Muscle of arm (tissue), 12 donors: ENCODE measurements around the gene SLC26A11. TPM values are rescaled to one million over a fixed set of nuclear protein-coding genes. Genes with fewer than 3 reads are reported as not detected.

Experiments
- DNase-seq: peaks from one replicate; pipeline ENCODE4 v3.0.0-alpha.2; 2013
- polyA plus RNA-seq, 12 donors: library from polyadenylated mRNA; unstranded; fragments of 120-200 nt; gene quantifications; one replicate each; pipeline ENCODE4 v1.2.1, GENCODE V29; 2013; ENCODE audit not compliant: insufficient read length in 12 of 12

SLC26A11 gene
- polyA plus RNA-seq, 12 donors = 6.3 to 16.7 (median 8.8) TPM; not detected in 1

DNA sequence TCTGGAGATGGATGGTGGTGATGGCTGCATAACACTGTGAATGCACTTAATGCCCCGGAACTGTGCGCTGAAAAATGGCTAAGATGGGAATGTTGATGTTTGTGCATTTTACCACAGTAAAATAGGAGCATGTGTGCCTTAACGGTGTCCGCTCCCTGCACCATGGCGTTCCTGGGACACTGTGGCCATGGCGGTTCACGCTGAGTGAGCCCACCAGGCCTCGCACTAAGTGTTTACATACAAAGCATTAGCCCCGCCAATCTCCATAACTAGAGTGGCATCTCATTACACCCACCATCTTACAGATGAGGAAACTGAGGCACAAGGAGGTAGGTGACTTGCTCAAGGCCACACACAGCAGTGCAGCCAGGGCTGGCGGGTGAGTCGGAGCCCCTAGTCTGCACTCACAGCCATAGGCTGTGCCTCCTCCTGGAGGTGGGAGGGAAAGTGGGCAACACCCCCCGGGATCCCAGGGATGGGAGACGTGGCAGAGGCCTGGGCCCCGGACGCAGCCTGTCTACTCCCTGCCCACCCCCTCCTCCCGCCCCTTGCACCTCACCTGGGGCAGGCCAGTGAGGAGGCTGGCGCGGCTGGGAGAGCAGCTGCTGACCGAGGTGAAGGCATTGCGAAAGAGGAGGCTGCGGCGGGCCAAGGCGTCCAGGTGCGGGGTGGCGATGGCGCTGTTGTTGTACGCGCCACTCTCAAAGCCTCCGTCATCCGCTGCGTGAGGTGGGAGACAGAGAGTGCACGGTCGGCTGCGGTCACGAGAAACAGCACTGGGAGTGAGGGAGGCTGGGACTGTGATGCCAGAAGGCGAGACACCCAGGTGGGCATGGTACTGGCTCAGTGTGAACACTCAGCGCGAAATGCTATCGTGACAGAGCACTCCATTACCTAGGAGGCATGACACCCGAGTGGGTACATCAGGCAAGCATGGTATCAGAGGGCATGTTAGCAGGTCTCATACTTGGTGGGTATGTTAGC is 3.5 kb upstream of the SLC26A11 start:
- DNase-seq = no peak

DNA sequence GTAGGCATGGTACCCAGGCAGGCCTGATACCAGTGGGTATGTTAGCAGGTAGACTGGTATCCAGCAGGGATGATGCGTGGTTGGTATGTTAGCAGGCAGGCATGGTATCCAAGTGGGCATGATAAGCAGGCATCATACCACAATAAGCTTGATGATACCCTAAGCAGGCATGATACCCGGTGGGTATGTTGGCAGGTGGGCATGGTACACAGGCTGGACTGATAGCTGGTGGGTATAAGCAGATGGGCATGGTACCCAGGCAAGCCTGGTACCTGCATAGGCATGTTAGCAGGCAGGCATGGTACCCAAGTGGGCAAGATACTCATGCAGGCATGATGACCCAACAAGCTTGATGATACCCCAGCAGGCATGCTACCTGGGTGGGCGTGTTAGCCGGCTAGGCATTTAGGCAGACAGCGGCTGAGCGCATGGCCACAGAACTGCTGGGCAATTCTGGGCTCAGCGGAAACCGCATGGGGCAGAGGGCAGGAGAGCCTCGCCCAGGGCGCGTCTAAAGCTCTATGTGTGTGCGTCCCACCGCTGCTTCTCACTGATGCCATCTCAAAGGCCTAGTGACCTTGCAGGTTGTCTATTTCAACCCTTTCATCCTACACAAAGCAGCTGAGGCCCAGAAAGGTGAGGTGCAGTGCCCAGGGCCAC is 2.4 kb upstream of the SLC26A11 start:
- DNase-seq = no peak

DNA sequence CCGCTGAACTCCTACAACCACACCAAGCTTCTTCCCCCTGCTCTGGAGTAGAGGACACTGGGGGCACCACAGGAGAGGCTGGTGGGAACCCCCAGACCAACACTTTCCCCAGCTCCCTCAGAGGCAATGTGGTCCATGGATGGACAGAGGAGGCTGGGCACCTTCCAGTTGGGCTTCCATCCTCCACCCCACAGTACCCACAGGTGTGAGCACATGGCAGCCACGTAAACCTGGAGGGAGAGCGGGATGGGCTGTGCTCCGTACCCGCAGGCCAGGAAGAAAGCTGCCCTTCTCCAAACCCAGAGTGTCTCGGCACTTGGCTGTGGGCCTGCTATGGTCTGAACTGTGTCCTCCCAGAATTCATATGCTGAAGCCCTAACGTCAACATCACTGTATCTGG is 1.8 kb upstream of the SLC26A11 start:
- DNase-seq = no peak

DNA sequence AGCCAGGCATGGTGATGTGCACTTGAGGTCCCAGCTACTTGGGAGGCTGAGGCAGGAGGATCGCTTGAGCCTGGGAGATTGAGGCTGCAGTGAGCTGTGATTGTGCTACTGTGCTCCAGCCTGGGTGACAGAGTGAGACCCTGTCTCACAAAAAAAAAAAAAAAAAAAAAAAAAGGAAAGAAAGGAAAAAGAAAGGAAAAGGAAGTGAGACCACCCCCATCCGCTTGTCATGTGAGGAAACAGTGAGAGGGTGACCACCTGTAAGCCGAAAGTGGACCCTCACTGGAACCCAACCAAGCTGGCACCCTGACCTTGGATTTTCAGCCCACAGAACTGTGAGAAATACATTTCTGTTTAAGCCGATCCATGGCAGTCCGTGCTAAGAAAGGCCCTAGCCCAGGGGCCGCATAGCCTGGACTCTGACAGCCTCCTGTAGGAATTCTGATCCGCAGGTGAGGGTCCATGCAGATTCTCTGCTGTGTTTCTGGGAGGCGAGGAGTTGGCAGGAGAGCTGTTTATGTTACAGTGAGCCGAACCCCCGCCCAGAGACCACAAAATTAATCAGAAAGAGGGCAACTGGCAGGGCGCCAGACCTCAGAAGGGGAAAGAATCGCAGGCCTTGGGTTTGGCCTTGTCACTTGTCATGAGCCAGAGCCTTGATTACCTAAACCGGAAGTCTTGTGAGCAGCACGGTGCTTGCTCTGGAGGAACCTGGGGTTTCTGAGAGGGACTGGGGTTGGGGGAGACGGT is 1.0 kb upstream of the SLC26A11 start:
- peak; percentile 49 for DNase-seq

DNA sequence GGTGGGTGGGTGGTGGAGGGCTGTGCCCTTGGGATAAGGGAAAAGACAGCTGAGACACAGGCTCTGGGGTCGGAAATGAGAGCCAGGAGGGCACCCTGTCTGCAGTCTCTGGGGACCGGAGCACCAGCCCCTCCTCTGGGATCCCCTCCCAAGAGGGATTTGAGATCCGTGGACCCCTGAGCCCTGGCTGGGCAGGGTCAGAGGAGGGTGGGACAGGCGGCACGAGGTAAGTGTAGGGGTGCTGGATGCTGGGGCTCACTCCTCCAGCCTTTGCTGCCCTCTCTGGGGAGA is 519 bp upstream of the SLC26A11 start:
- no peak for DNase-seq

DNA sequence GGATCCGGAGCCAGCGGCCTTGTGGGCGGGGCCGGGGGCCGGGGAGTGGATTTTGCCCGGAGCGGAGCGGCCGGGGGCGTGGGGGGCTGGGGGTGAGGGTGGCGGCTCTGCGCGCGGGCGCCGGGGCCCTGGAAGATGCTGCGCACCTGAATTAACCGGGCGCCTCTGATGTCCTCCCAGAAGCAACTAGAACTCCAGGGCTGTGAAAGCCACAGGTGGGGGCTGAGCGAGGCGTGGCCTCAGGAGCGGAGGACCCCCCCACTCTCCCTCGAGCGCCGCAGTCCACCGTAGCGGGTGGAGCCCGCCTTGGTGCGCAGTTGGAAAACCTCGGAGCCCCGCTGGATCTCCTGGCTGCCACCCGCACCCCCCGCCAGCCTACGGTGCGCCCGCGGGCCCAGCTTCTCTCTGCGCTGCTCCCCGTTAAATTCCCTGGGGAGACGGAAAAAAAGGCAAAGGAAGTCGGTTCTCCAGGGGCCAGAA is 549 bp downstream of the SLC26A11 start:
- peak; percentile 16 for DNase-seq

DNA sequence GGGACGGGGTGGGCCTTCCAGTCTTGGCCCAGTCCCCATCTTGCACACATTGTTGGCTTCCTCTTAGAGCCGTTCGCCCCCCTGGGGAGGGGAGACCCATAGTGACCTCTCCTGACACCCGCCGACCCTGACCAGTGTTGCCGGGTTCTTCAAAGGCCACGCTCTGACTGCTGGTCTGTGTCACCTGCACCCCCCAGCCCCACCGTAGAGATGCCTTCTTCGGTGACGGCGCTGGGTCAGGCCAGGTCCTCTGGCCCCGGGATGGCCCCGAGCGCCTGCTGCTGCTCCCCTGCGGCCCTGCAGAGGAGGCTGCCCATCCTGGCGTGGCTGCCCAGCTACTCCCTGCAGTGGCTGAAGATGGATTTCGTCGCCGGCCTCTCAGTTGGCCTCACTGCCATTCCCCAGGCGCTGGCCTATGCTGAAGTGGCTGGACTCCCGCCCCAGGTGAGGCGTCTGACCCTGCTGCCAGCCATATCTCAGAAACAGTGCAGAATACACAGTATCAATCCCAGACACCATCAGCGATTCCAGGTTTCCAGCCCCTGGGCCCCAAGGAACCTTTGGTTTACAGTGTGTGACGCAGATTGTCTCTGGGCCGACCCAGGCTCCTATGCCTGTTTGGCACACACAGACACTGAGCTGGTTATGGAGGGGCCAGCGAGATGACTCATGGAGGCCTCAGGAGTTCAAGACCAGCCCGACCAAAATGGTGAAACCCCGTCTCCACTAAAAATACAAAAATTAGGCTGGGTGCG is 1.3 kb downstream of the SLC26A11 start:
- no peak for DNase-seq

DNA sequence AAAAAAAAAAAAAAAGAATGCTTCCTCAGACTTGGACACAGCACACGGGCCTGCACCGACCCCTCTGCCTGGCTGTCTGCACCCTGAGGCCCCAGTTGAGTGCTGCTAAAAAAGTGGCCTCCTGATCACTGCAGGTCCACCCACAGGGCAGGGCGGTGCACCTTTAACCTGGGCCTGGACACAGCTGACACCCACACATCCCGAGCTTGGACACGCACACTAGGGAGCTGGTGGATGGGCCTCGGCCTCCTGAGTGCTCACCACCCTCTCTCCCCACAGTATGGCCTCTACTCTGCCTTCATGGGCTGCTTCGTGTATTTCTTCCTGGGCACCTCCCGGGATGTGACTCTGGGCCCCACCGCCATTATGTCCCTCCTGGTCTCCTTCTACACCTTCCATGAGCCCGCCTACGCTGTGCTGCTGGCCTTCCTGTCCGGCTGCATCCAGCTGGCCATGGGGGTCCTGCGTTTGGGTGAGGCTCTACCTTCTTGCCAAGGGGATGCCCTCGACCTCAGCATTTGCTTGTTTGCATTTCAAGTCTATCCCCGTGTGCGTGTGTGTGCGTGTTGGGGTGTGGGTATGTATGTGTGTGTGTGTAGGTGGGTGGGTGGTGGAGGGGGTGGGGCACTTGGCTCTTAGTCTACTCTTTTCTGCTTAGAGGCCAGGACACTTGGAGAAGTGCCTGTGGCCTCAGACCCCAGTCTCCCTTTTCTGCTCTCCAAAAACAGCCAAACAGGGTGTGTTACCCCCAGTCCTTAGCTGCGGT is 2.3 kb downstream of the SLC26A11 start:
- no peak for DNase-seq

DNA sequence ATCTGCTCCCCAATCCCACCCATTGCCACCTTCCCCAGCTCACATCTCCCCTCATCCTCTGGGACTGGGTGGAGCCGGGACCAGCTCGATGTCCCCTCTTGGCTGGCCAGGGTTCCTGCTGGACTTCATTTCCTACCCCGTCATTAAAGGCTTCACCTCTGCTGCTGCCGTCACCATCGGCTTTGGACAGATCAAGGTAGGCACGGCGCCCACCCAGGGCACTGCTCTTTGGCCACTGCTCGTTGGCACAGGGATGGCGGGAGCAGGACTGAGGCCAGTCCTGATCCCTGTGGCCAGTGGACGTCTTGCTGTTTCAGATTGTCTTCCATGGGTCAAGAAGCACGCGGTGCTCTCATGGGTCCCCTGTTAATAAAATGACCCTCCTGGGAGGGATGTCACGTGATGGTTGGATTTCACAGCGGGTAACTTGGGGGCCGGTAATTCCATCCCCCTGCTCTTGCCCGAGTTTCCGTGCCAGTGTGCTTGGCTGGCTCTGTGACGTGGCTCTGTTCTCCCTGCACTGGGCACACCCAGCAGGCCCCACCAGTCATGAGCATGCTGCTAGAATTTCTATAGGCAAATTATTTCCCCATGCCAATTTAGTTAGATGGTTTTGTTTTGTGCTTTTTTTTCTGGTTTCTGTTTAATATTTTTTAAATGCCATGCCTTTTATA is 3.1 kb downstream of the SLC26A11 start:
- DNase-seq = no peak

DNA sequence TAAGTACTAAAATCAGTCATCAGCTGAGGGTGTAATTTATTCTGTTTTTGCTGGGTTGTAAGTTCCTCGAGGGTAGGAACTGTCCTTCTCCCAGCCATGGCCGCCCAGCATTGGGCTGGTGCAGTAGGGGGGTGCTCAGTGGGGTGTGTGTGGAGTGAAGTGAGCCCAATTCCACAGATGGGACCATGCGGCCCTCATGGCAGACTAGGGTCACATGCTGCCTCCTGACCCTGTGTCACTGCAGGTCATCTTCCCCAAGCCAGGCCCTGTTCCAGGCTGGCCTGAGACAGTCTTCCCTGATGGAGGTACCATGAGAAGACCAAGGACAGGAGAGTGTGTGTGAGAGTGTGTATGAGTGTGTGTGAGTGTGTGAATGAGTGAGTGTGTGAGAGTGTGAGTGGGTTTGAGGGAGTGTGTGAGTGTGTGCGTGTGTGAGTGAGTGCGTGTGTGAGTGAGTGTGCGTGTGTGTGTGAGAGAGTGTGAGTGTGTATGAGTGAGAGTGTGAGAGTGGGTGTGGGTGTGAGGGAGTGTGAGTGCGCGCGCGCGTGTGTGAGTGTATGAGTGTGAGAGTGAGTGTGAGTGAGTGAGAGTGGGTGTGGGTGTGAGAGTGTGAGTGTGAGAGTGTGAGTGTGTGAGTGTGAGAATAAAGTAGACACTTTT is 3.7 kb downstream of the SLC26A11 start:
- no peak for DNase-seq

DNA sequence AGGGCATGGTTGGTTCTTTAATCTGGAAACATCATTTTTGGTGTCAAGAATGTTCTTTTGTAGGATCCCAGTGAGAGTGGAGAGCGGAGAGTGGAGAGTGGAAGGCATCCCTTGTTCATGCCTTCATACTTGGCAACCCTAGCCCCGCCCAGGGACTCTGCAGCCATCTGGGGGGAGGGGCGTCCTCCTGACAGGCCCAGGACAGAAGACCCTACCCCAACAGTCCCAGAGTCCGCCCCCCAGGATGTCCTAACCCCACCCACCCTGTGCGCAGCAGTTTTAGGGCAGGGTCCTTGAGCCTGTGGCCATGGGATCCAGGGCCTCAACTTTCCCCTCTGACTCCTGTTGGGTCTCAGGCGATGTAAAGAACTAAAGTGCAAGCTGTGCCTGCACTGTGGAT is 4.5 kb downstream of the SLC26A11 start:
- no peak for DNase-seq

DNA sequence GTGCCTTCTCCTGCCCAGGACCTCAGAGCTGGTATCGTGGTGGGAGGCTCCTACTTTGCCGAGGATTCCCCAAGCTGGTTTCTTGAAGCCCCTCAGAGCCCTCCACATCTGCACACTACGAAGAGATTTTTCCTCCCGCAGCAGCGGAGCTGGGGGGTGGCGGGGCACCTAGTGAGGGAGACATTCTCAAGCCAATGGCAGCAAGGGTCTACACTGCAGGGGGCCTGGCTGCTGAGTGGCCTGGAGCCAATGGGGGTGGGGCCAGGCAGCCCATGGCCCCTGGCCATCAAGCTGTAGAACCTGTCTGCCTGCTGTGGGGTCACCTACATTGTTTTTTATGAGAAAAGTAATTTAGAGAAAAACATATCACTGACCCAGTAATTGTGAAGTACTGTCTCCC is 5.0 kb downstream of the SLC26A11 start:
- no peak for DNase-seq

DNA sequence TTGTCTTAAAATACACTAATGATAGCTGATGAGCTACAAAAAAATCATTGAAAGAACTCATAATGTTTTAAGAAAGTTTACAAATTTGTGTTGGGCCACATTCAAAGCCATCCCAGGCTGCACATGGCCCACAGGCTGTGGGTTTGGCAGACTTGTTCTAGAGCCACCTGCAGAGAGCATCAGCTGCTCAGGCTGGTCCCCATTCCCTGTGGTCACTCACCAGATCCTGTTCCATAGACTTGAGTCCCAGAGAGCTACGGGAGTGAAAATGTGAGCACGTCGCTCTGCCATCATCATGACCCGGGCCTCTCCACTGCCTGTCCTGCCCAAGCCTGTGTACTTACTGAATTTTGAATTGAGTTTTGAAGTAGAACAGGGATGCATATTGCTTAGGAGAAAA is 6.9 kb downstream of the SLC26A11 start:
- DNase-seq = no peak

DNA sequence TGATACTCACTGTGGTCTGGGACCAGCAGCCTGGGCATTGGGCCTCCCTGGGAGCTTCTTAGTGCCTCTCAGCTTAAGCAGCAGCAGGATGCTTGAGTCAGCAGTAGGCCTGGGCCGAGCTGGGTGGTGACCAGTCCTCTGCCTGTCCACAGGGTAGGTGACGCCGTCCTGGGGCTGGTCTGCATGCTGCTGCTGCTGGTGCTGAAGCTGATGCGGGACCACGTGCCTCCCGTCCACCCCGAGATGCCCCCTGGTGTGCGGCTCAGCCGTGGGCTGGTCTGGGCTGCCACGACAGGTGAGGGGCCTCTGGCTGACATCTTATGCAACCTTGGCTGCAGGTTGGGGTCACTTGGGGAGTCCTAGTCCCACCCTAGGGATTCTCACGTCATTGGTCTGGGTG is 7.4 kb downstream of the SLC26A11 start:
- DNase-seq = no peak

DNA sequence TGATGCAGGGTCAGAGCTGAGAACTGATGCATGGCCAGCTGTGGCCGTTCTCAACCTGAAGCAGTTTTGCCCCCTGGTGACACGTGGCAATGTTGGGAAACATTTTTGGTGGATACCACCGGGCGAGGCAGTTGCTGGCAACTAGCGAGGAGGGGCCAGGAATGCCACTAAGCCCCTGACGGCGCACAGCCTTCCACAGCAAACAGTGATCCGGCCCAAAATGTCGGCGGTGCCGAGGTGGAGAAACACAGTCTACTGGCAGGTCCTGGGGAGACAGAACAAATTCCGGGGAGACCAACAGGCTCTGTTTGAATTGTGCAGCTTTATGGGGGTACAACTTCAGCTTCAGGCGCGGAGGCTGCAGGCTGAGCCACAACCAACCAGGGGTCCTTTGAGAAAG is 8.2 kb downstream of the SLC26A11 start:
- no peak for DNase-seq

DNA sequence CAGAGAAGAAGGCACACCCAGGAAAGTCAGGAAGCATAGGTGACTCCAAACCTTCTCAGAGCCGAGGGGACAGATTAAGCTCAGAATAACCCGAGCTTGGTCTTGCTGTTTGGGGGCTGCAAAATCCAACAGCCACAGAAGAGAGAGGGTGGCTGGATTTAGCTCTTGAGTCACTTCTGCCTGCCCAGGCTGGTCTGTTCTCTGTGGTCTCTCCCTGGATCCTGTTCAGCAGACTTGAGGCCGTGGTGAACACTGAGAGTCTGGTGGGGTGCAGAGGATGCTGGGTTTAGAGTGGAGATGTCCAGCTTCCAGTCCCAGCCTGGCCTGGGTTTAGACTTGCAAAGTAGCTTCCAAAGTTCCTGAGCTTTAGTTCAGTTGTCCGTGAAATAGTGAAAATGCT is 8.8 kb downstream of the SLC26A11 start:
- no peak for DNase-seq

DNA sequence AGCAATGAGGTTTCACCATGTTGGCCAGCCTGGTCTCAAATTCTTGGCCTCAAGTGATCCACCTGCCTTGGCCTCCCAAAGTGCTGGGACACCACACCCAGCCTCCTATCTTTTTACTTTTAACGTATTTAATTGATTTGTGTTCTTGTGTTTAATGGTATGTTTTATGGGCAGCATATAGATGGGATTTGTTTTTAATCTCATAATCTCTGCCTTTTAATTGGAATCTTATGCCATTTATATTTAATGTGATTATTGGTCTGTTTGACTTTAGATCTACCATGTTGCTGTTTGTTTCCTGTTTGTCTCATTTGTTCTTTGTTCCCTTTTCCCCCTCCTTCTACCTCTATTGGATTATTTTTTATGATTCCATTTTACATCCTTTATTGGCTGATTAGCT is 12.2 kb downstream of the SLC26A11 start:
- no peak for DNase-seq

DNA sequence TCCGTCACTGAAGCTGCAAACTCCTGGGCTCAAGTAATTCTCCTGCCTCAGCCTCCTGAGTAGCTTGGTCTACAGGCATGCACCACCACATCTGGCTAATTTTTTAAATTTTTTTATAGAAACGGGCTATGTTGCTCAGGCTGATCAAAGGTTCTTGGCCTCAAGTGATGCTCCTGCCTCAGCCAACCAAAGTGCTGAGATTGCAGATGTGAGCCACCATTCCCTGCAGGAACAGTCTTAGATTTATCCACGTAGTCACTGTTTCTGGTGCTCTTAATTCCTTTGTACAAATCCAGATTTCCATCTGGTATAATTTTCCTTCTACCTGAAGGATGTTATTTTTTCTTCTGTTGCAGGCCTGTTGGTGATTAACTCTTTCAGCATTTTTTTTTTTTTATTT is 13.0 kb downstream of the SLC26A11 start:
- no peak for DNase-seq

DNA sequence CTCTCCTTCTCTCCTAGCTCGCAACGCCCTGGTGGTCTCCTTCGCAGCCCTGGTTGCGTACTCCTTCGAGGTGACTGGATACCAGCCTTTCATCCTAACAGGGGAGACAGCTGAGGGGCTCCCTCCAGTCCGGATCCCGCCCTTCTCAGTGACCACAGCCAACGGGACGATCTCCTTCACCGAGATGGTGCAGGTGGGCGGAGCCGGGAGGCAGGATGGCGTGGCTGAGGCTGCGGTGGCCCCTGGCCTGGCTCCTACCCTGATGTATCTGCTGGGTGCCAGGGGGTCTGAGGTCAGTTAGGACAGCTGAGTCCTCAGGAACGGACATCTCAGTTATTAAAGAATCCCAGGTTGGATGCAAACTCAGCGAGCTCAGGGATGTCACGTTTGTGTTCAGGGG is 16.7 kb downstream of the SLC26A11 start:
- no peak for DNase-seq

DNA sequence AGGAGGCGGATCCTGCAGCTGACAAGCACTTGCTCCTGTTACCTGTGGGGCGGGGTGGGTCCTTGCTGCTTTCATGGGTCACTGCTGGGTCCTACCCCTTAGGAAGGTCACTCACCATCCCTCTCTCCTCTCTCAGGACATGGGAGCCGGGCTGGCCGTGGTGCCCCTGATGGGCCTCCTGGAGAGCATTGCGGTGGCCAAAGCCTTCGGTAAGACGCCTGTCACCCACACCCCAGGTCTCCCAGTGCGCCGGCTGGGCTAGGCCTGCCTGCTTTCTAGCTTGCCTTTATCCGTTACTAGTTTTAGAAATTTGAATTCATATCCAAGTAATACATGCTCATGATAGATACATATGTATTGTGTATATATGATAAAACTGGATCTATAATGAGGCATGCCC is 17.2 kb downstream of the SLC26A11 start:
- DNase-seq = no peak
